WTC11 (cell line): ENCODE measurements around the gene MLEC. TPM values are rescaled to one million over a fixed set of nuclear protein-coding genes. Genes with fewer than 3 reads are reported as not detected.
A peak's percentile ranks its signal among the peaks of the same experiment; 100 is the strongest.

Source experiments
- ATAC-seq: fragments of 200-7000 bp; cut with Tn5 transposase; 2 replicates; pipeline ENCODE4 v1.10.0; 2021; ENCODE audit warnings: mild to moderate bottlenecking, moderate library complexity
- CTCF ChIA-PET: fragments of 300-600 bp; sonication (Branson Sonifier 250); formaldehyde crosslinking; loops from one replicate; lab custom pipeline; 2021; ENCODE audit warnings: antibody characterized with exemption; lab: Charles Lee
- POLR2A ChIA-PET: fragments of 350-600 bp; sonication (Branson Sonifier 250); formaldehyde crosslinking; loops from one replicate; lab custom pipeline; 2021; ENCODE audit warnings: antibody characterized with exemption; lab: Charles Lee
- DNase-seq: peaks from one replicate; pipeline ENCODE4 v3.0.0; 2021; ENCODE audit warnings: low spot score
- H3K27ac Mint-ChIP-seq: 2 replicates; pipeline ENCODE4 v1.8.0; 2021; ENCODE audit warnings: mixed read lengths
- H3K27me3 Mint-ChIP-seq: 2 replicates; pipeline ENCODE4 v1.8.0; 2021; ENCODE audit warnings: low read depth, mild to moderate bottlenecking, moderate library complexity, mixed read lengths
- H3K36me3 Mint-ChIP-seq: 2 replicates; pipeline ENCODE4 v1.8.0; 2021; ENCODE audit warnings: mixed read lengths
- H3K4me1 Mint-ChIP-seq: 2 replicates; pipeline ENCODE4 v1.8.0; 2022; ENCODE audit warnings: mixed read lengths
- H3K4me3 Mint-ChIP-seq: 2 replicates; pipeline ENCODE4 v1.8.0; 2021; ENCODE audit warnings: mild to moderate bottlenecking, moderate library complexity, mixed read lengths
- H3K9me3 Mint-ChIP-seq: 2 replicates; pipeline ENCODE4 v1.8.0; 2021; ENCODE audit warnings: mixed read lengths
- AR ChIP-seq: fragments of 250-450 bp; sonication (Bioruptor Pico); IDR thresholded peaks from 2 replicates; pipeline ENCODE4 v1.9.0; 2021; ENCODE audit warnings: mild to moderate bottlenecking
- ATF1 ChIP-seq: sonication (generic); formaldehyde crosslinking; IDR thresholded peaks from 2 replicates; pipeline ENCODE4 v1.8.1; 2023; ENCODE audit warnings: mild to moderate bottlenecking, moderate library complexity, missing genetic modification reagents
- CDX4 ChIP-seq: fragments of 250-450 bp; sonication (Bioruptor Pico); IDR thresholded peaks from 2 replicates; pipeline ENCODE4 v1.9.0; 2021; ENCODE audit warnings: moderate library complexity, mild to moderate bottlenecking, inconsistent platforms, borderline replicate concordance
- CREB1 ChIP-seq: sonication (generic); formaldehyde crosslinking; IDR thresholded peaks from 2 replicates; pipeline ENCODE4 v1.8.0; 2023; ENCODE audit warnings: mild to moderate bottlenecking, missing genetic modification reagents
- ELF4 ChIP-seq: sonication (generic); formaldehyde crosslinking; IDR thresholded peaks from 2 replicates; pipeline ENCODE4 v1.8.1; 2022; ENCODE audit warnings: low read depth, mild to moderate bottlenecking, moderate library complexity, missing genetic modification reagents
- ERG ChIP-seq: fragments of 250-450 bp; sonication (Bioruptor Pico); IDR thresholded peaks from 2 replicates; pipeline ENCODE4 v1.8.0; 2021; ENCODE audit warnings: mild to moderate bottlenecking
- FOXP1 ChIP-seq: sonication (generic); formaldehyde crosslinking; IDR thresholded peaks from 2 replicates; pipeline ENCODE4 v1.8.0; 2022; ENCODE audit warnings: missing genetic modification reagents, mild to moderate bottlenecking, moderate library complexity, borderline replicate concordance
- GABPB1 ChIP-seq: sonication (generic); formaldehyde crosslinking; IDR thresholded peaks from 2 replicates; pipeline ENCODE4 v1.8.1; 2023; ENCODE audit warnings: mild to moderate bottlenecking, missing genetic modification reagents
- GTF2I ChIP-seq: fragments of 250-450 bp; sonication (Bioruptor Pico); conservative IDR thresholded peaks from 2 replicates; pipeline ENCODE4 v1.4.0; 2021; ENCODE audit warnings: mild to moderate bottlenecking
- KAT7 ChIP-seq: sonication (generic); formaldehyde crosslinking; IDR thresholded peaks from 2 replicates; pipeline ENCODE4 v1.8.1; 2023; ENCODE audit warnings: missing genetic modification reagents, mild to moderate bottlenecking, borderline replicate concordance
- MYBL2 ChIP-seq: sonication (generic); formaldehyde crosslinking; IDR thresholded peaks from 2 replicates; pipeline ENCODE4 v1.8.1; 2023; ENCODE audit warnings: mild to moderate bottlenecking, moderate library complexity, missing genetic modification reagents
- NFYB ChIP-seq: sonication (generic); formaldehyde crosslinking; conservative IDR thresholded peaks from 2 replicates; pipeline ENCODE4 v1.8.0; 2022; ENCODE audit warnings: low read depth, missing genetic modification reagents
- NR3C1 ChIP-seq: sonication (generic); formaldehyde crosslinking; conservative IDR thresholded peaks from 2 replicates; pipeline ENCODE4 v1.8.1; 2023; ENCODE audit warnings: low read depth, mild to moderate bottlenecking, missing genetic modification reagents
- OVOL2 ChIP-seq: fragments of 250-450 bp; sonication (Bioruptor Pico); IDR thresholded peaks from 2 replicates; pipeline ENCODE4 v1.9.0; 2021; ENCODE audit warnings: mild to moderate bottlenecking, borderline replicate concordance
- USF1 ChIP-seq: sonication (generic); formaldehyde crosslinking; IDR thresholded peaks from 2 replicates; pipeline ENCODE4 v1.8.0; 2022; ENCODE audit warnings: mild to moderate bottlenecking, missing genetic modification reagents
- ZBTB43 ChIP-seq: sonication (generic); formaldehyde crosslinking; IDR thresholded peaks from 2 replicates; pipeline ENCODE4 v1.8.1; 2023; ENCODE audit warnings: mild to moderate bottlenecking, missing genetic modification reagents
- ZNF138 ChIP-seq: sonication (generic); formaldehyde crosslinking; conservative IDR thresholded peaks from 2 replicates; pipeline ENCODE4 v1.8.1; 2022; ENCODE audit warnings: mild to moderate bottlenecking, moderate library complexity, missing genetic modification reagents
- ZNF263 ChIP-seq: sonication (generic); formaldehyde crosslinking; IDR thresholded peaks from 2 replicates; pipeline ENCODE4 v1.8.1; 2022; ENCODE audit warnings: low read depth, mild to moderate bottlenecking, moderate library complexity, missing genetic modification reagents
- ZNF396 ChIP-seq: fragments of 250-450 bp; sonication (Bioruptor Pico); IDR thresholded peaks from 2 replicates; pipeline ENCODE4 v1.8.0; 2021; ENCODE audit warnings: mild to moderate bottlenecking, moderate library complexity, borderline replicate concordance
- total RNA-seq: library from RNA; stranded (reverse); gene quantifications from 3 replicates; pipeline ENCODE4 v1.2.3, GENCODE V29; 2021
- TF ChIP-seq, protein P1 (sequence below): fragments of 250-450 bp; sonication (Bioruptor Pico); IDR thresholded peaks from 2 replicates; pipeline ENCODE4 v1.9.0; 2021; ENCODE audit warnings: mild to moderate bottlenecking, borderline replicate concordance

Gene MLEC
- total RNA-seq, 1 experiment from 2014 or later: 278 TPM

GRCh38 chr12:120659151-120659525 lies 27.8 kb upstream of the MLEC start:
- H3K4me1 Mint-ChIP-seq: no peaks in the 10 kb centered on the region
- H3K9me3 Mint-ChIP-seq: no peaks in the 10 kb centered on the region
- H3K4me3 Mint-ChIP-seq: no peak overlapping the region
- ChIA-PET CTCF (interaction anchor here (0.6 to 3.4 kb wide), 2 partner anchors 11 to 270 kb away, joined by 3 to 44 read pairs; no protein-coding TSS in a partner anchor), POLR2A (interaction anchor here (0.6 kb wide), 1 partner anchor 133 kb away, joined by 3 read pairs; no protein-coding TSS in a partner anchor)
- DNase-seq (no peak), ATAC-seq (no peak)
- H3K27me3 Mint-ChIP-seq: no peaks in the 10 kb centered on the region
- H3K36me3 Mint-ChIP-seq: no peaks in the 10 kb centered on the region
- peak overlapping the region; percentile 13; the same call in 1 of the 2 replicates for H3K27ac Mint-ChIP-seq
- TF ChIP-seq NR3C1 (CRISPR knock-in tag) (no peak), MYBL2 (CRISPR knock-in tag) (no peak), GTF2I (CRISPR knock-in tag) (no peak), ZNF138 (CRISPR knock-in tag) (no peak), CREB1 (CRISPR knock-in tag) (no peak), ZNF396 (CRISPR knock-in tag) (no peak), NFYB (CRISPR knock-in tag) (no peak)

- no peak for ATAC-seq
- ChIA-PET POLR2A (no interaction called here), CTCF (interaction anchor here (1.6 kb wide), 1 partner anchor 13 kb away, joined by 13 read pairs; no protein-coding TSS in a partner anchor)
- H3K4me1 Mint-ChIP-seq: peaks cover 2% of the 10 kb centered on the region
- TF ChIP-seq ZNF263 (CRISPR knock-in tag): no peak
- TF ChIP-seq KAT7 (CRISPR knock-in tag): no peak
- H3K27me3 Mint-ChIP-seq: no peaks in the 10 kb centered on the region
- DNase-seq: no peak
- no peaks in the 10 kb centered on the region for H3K9me3 Mint-ChIP-seq
- H3K36me3 Mint-ChIP-seq: no peaks in the 10 kb centered on the region
- H3K27ac Mint-ChIP-seq: no peak overlapping the region
- H3K4me3 Mint-ChIP-seq: no peak overlapping the region
These were observed 25.5 kb upstream of the MLEC start for GRCh38 chr12:120661432-120661831.

DNA sequence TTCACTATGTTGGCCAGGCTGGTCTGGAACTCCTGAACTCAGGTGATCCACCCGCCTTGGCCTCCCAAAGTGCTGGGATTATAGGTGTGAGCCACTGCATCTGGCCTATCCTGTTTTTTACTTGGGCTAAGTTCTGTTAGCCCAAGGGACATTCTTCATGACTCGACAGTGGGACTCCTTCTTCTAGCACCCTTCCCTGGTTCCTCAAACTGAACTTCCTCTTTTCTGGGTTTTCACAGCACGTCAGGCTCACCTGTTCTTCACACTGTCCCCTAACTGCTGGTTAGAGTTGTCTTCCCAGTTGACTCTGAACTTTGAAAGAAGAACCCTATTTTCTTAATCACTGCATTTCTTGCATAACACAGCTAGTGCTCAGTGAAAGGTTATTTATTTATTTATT lies 24.1 kb upstream of the MLEC start:
- ChIA-PET POLR2A (no interaction called here), CTCF (interaction anchor here (3.2 kb wide), 1 partner anchor 14 kb away, joined by 17 read pairs; no protein-coding TSS in a partner anchor)
- DNase-seq (no peak), ATAC-seq (no peak)
- Mint-ChIP-seq H3K4me3 (no peak overlapping the region), H3K4me1 (peaks cover 10% of the 10 kb centered on the region), H3K27ac (no peak overlapping the region), H3K9me3 (no peaks in the 10 kb centered on the region), H3K27me3 (no peaks in the 10 kb centered on the region), H3K36me3 (no peaks in the 10 kb centered on the region)
- TF ChIP-seq OVOL2: no peak
- TF ChIP-seq AR (CRISPR knock-in tag): no peak
- no peak for TF ChIP-seq USF1 (CRISPR knock-in tag)
- no peak for TF ChIP-seq GABPB1 (CRISPR knock-in tag)
- TF ChIP-seq ERG (CRISPR knock-in tag): no peak
- TF ChIP-seq, protein P1, sequence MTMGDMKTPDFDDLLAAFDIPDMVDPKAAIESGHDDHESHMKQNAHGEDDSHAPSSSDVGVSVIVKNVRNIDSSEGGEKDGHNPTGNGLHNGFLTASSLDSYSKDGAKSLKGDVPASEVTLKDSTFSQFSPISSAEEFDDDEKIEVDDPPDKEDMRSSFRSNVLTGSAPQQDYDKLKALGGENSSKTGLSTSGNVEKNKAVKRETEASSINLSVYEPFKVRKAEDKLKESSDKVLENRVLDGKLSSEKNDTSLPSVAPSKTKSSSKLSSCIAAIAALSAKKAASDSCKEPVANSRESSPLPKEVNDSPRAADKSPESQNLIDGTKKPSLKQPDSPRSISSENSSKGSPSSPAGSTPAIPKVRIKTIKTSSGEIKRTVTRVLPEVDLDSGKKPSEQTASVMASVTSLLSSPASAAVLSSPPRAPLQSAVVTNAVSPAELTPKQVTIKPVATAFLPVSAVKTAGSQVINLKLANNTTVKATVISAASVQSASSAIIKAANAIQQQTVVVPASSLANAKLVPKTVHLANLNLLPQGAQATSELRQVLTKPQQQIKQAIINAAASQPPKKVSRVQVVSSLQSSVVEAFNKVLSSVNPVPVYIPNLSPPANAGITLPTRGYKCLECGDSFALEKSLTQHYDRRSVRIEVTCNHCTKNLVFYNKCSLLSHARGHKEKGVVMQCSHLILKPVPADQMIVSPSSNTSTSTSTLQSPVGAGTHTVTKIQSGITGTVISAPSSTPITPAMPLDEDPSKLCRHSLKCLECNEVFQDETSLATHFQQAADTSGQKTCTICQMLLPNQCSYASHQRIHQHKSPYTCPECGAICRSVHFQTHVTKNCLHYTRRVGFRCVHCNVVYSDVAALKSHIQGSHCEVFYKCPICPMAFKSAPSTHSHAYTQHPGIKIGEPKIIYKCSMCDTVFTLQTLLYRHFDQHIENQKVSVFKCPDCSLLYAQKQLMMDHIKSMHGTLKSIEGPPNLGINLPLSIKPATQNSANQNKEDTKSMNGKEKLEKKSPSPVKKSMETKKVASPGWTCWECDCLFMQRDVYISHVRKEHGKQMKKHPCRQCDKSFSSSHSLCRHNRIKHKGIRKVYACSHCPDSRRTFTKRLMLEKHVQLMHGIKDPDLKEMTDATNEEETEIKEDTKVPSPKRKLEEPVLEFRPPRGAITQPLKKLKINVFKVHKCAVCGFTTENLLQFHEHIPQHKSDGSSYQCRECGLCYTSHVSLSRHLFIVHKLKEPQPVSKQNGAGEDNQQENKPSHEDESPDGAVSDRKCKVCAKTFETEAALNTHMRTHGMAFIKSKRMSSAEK (CRISPR knock-in tag): no peak
- TF ChIP-seq FOXP1: no peak
- TF ChIP-seq ELF4 (CRISPR knock-in tag): no peak
- TF ChIP-seq ATF1 (CRISPR knock-in tag): no peak
- TF ChIP-seq CDX4 (CRISPR knock-in tag): no peak
- TF ChIP-seq NR3C1 (CRISPR knock-in tag): no peak
- no peak for TF ChIP-seq ZBTB43
